WTC11 (cell line): ENCODE data around the gene ANXA8. TPM values are rescaled to one million over a fixed set of nuclear protein-coding genes. Genes with fewer than 3 reads are reported as not detected.

Experiments used
- ATAC-seq: fragments of 200-7000 bp; cut with Tn5 transposase; 2 replicates; pipeline ENCODE4 v1.10.0; 2021; ENCODE audit warnings: mild to moderate bottlenecking, moderate library complexity
- CTCF ChIA-PET: fragments of 300-600 bp; sonication (Branson Sonifier 250); formaldehyde crosslinking; loops from one replicate; lab custom pipeline; 2021; ENCODE audit warnings: antibody characterized with exemption; lab: Charles Lee
- POLR2A ChIA-PET: fragments of 350-600 bp; sonication (Branson Sonifier 250); formaldehyde crosslinking; loops from one replicate; lab custom pipeline; 2021; ENCODE audit warnings: antibody characterized with exemption; lab: Charles Lee
- DNase-seq: peaks from one replicate; pipeline ENCODE4 v3.0.0; 2021; ENCODE audit warnings: low spot score
- H3K27ac Mint-ChIP-seq: 2 replicates; pipeline ENCODE4 v1.8.0; 2021; ENCODE audit warnings: mixed read lengths
- H3K27me3 Mint-ChIP-seq: 2 replicates; pipeline ENCODE4 v1.8.0; 2021; ENCODE audit warnings: low read depth, mild to moderate bottlenecking, moderate library complexity, mixed read lengths
- H3K36me3 Mint-ChIP-seq: 2 replicates; pipeline ENCODE4 v1.8.0; 2021; ENCODE audit warnings: mixed read lengths
- H3K4me1 Mint-ChIP-seq: 2 replicates; pipeline ENCODE4 v1.8.0; 2022; ENCODE audit warnings: mixed read lengths
- H3K4me3 Mint-ChIP-seq: 2 replicates; pipeline ENCODE4 v1.8.0; 2021; ENCODE audit warnings: mild to moderate bottlenecking, moderate library complexity, mixed read lengths
- H3K9me3 Mint-ChIP-seq: 2 replicates; pipeline ENCODE4 v1.8.0; 2021; ENCODE audit warnings: mixed read lengths
- AFF4 ChIP-seq: sonication (generic); formaldehyde crosslinking; IDR thresholded peaks from 2 replicates; pipeline ENCODE4 v1.8.1; 2023; ENCODE audit warnings: mild to moderate bottlenecking, missing genetic modification reagents, borderline replicate concordance
- CREB1 ChIP-seq: sonication (generic); formaldehyde crosslinking; IDR thresholded peaks from 2 replicates; pipeline ENCODE4 v1.8.0; 2023; ENCODE audit warnings: mild to moderate bottlenecking, missing genetic modification reagents
- CTCF ChIP-seq: fragments of 200-600 bp; IDR thresholded peaks from 2 replicates; pipeline ENCODE4 v1.8.0; 2022; ENCODE audit warnings: antibody characterized with exemption
- ETV6 ChIP-seq: sonication (generic); formaldehyde crosslinking; IDR thresholded peaks from 2 replicates; pipeline ENCODE4 v1.8.1; 2022; ENCODE audit warnings: mild to moderate bottlenecking, missing genetic modification reagents
- FOXJ3 ChIP-seq: sonication (generic); formaldehyde crosslinking; IDR thresholded peaks from 2 replicates; pipeline ENCODE4 v1.9.0; 2021; ENCODE audit warnings: missing genetic modification reagents, mild to moderate bottlenecking, borderline replicate concordance
- GABPB1 ChIP-seq: sonication (generic); formaldehyde crosslinking; IDR thresholded peaks from 2 replicates; pipeline ENCODE4 v1.8.1; 2023; ENCODE audit warnings: mild to moderate bottlenecking, missing genetic modification reagents
- GTF2I ChIP-seq: fragments of 250-450 bp; sonication (Bioruptor Pico); conservative IDR thresholded peaks from 2 replicates; pipeline ENCODE4 v1.4.0; 2021; ENCODE audit warnings: mild to moderate bottlenecking
- KAT7 ChIP-seq: sonication (generic); formaldehyde crosslinking; IDR thresholded peaks from 2 replicates; pipeline ENCODE4 v1.8.1; 2023; ENCODE audit warnings: missing genetic modification reagents, mild to moderate bottlenecking, borderline replicate concordance
- MYBL2 ChIP-seq: sonication (generic); formaldehyde crosslinking; IDR thresholded peaks from 2 replicates; pipeline ENCODE4 v1.8.1; 2023; ENCODE audit warnings: mild to moderate bottlenecking, moderate library complexity, missing genetic modification reagents
- NFE2L1 ChIP-seq: sonication (generic); formaldehyde crosslinking; IDR thresholded peaks from 2 replicates; pipeline ENCODE4 v1.8.1; 2023; ENCODE audit warnings: missing genetic modification reagents
- PRDM15 ChIP-seq: sonication (generic); formaldehyde crosslinking; IDR thresholded peaks from 2 replicates; pipeline ENCODE4 v1.8.0; 2022; ENCODE audit warnings: missing genetic modification reagents
- PRRX2 ChIP-seq: fragments of 250-450 bp; sonication (Bioruptor Pico); IDR thresholded peaks from 2 replicates; pipeline ENCODE4 v1.8.0; 2021; ENCODE audit warnings: mild to moderate bottlenecking
- SMAD4 ChIP-seq: sonication (generic); formaldehyde crosslinking; IDR thresholded peaks from 2 replicates; pipeline ENCODE4 v1.8.0; 2022; ENCODE audit warnings: mild to moderate bottlenecking, missing genetic modification reagents
- TEAD4 ChIP-seq: sonication (generic); formaldehyde crosslinking; IDR thresholded peaks from 2 replicates; pipeline ENCODE4 v1.8.0; 2022; ENCODE audit warnings: mild to moderate bottlenecking, missing genetic modification reagents
- USF1 ChIP-seq: sonication (generic); formaldehyde crosslinking; IDR thresholded peaks from 2 replicates; pipeline ENCODE4 v1.8.0; 2022; ENCODE audit warnings: mild to moderate bottlenecking, missing genetic modification reagents
- ZBTB21 ChIP-seq: sonication (generic); formaldehyde crosslinking; IDR thresholded peaks from 2 replicates; pipeline ENCODE4 v1.8.1; 2023; ENCODE audit warnings: mild to moderate bottlenecking, missing genetic modification reagents, borderline replicate concordance
- ZBTB43 ChIP-seq: sonication (generic); formaldehyde crosslinking; IDR thresholded peaks from 2 replicates; pipeline ENCODE4 v1.8.1; 2023; ENCODE audit warnings: mild to moderate bottlenecking, missing genetic modification reagents
- ZNF425 ChIP-seq: fragments of 250-450 bp; sonication (Bioruptor Pico); conservative IDR thresholded peaks from 2 replicates; pipeline ENCODE4 v1.9.0; 2021; ENCODE audit warnings: mild to moderate bottlenecking
- total RNA-seq: library from RNA; stranded (reverse); gene quantifications from 3 replicates; pipeline ENCODE4 v1.2.3, GENCODE V29; 2021
- TF ChIP-seq, protein P1 (sequence below): sonication (generic); formaldehyde crosslinking; IDR thresholded peaks from 2 replicates; pipeline ENCODE4 v1.8.0; 2022; ENCODE audit warnings: mild to moderate bottlenecking, missing genetic modification reagents
- TF ChIP-seq, protein P2 (sequence below): sonication (generic); formaldehyde crosslinking; conservative IDR thresholded peaks from 2 replicates; pipeline ENCODE4 v1.8.1; 2022; ENCODE audit warnings: mild to moderate bottlenecking, missing genetic modification reagents
- TF ChIP-seq, protein P3 (sequence below): sonication (generic); formaldehyde crosslinking; IDR thresholded peaks from 2 replicates; pipeline ENCODE4 v1.8.0; 2023; ENCODE audit warnings: missing genetic modification reagents

Gene ANXA8
- total RNA-seq, 1 experiment from 2014 or later: 0.20 TPM

- TF ChIP-seq, protein P1, sequence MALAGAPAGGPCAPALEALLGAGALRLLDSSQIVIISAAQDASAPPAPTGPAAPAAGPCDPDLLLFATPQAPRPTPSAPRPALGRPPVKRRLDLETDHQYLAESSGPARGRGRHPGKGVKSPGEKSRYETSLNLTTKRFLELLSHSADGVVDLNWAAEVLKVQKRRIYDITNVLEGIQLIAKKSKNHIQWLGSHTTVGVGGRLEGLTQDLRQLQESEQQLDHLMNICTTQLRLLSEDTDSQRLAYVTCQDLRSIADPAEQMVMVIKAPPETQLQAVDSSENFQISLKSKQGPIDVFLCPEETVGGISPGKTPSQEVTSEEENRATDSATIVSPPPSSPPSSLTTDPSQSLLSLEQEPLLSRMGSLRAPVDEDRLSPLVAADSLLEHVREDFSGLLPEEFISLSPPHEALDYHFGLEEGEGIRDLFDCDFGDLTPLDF (CRISPR knock-in tag): no peak
- TF ChIP-seq MYBL2 (CRISPR knock-in tag) (no peak), ETV6 (no peak), NFE2L1 (no peak)
- TF ChIP-seq, protein P2, sequence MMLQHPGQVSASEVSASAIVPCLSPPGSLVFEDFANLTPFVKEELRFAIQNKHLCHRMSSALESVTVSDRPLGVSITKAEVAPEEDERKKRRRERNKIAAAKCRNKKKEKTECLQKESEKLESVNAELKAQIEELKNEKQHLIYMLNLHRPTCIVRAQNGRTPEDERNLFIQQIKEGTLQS (CRISPR knock-in tag): no peak
Measured at GRCh38 chr10:47440207-47440606, 43.7 kb downstream of the ANXA8 start (continued).

- Mint-ChIP-seq H3K27me3 (no peaks in the 10 kb centered on the region), H3K9me3 (peaks cover 9% of the 10 kb centered on the region), H3K4me1 (no peaks in the 10 kb centered on the region), H3K27ac (no peak overlapping the region), H3K36me3 (no peaks in the 10 kb centered on the region), H3K4me3 (no peak overlapping the region)
- ChIA-PET CTCF (interaction anchor here (0.7 to 1.5 kb wide), 2 partner anchors 34 to 98 kb away, joined by 3 to 4 read pairs; no protein-coding TSS in a partner anchor), POLR2A (no interaction called here)
- peak; percentile 57 for DNase-seq
- peak; percentile 99 for ATAC-seq
- TF ChIP-seq TEAD4 (CRISPR knock-in tag) (no peak), KAT7 (no peak), PRDM15 (no peak), ZNF425 (CRISPR knock-in tag) (no peak), CREB1 (CRISPR knock-in tag) (no peak), GABPB1 (CRISPR knock-in tag) (no peak), SMAD4 (CRISPR knock-in tag) (no peak), GTF2I (CRISPR knock-in tag) (no peak), FOXJ3 (CRISPR knock-in tag) (no peak), USF1 (no peak), AFF4 (no peak), PRRX2 (CRISPR knock-in tag) (no peak), ZBTB43 (CRISPR knock-in tag) (no peak), ZBTB21 (CRISPR knock-in tag) (no peak), CTCF (no peak)
- TF ChIP-seq, protein P3, sequence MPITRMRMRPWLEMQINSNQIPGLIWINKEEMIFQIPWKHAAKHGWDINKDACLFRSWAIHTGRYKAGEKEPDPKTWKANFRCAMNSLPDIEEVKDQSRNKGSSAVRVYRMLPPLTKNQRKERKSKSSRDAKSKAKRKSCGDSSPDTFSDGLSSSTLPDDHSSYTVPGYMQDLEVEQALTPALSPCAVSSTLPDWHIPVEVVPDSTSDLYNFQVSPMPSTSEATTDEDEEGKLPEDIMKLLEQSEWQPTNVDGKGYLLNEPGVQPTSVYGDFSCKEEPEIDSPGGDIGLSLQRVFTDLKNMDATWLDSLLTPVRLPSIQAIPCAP (CRISPR knock-in tag): no peak
Measured at GRCh38 chr10:47438857-47439474, 44.9 kb downstream of the ANXA8 start.
